ENCODE results near the gene R3HDM1.

- TF ChIP-seq CTCF (IDR thresholded peaks at IDR 0.05) (no peak), POLR2A (IDR thresholded peaks at IDR 0.05) (no peak)
These were observed 712 bp upstream of the R3HDM1 start, which contains the start of gene ZRANB3 for GRCh38 chr2:135530313-135531230.
